ENCODE results near the gene HNRNPAB.
"Not testable (repeated sequence)": the region's sequence is repeated elsewhere in the genome, so short reads cannot be mapped to it uniquely, and the experiment has no call there.

Gene HNRNPAB

GRCh38 chr5:178232124-178232919 lies 28.0 kb downstream of the HNRNPAB start, which contains the start of gene PHYKPL:
Gene PHYKPL, minus strand, starts transcription at chr5:178232802. Its CDS starts 252 bp downstream, at chr5:178232550.
- FAIRE-seq = no peak

DNA sequence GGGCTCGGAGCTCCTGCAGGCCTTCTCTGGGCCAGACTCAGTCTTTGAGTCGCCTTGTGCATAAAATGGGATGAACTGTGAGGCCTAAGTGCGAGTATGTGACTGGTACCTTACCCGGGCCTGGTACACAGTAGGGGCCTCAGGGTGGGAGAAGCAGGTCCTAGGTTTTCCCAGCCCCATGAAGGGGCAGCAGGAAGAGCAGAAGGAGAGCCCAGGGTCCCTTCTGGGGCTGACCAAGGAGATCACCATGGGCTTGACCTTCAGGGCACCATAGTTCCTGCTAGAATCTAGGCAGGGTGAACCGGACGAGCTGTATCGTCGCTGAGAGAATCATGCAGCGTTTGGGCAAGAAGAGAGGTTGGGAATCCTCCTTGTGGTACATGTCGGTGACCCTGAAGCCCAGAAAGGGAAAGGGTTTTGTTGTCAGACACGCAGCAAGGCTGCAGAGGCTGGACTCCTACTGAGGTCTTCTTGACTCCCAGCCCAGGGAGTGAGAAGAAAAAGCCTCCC lies 28.6 kb downstream of the HNRNPAB start:
- no peak for FAIRE-seq

DNA sequence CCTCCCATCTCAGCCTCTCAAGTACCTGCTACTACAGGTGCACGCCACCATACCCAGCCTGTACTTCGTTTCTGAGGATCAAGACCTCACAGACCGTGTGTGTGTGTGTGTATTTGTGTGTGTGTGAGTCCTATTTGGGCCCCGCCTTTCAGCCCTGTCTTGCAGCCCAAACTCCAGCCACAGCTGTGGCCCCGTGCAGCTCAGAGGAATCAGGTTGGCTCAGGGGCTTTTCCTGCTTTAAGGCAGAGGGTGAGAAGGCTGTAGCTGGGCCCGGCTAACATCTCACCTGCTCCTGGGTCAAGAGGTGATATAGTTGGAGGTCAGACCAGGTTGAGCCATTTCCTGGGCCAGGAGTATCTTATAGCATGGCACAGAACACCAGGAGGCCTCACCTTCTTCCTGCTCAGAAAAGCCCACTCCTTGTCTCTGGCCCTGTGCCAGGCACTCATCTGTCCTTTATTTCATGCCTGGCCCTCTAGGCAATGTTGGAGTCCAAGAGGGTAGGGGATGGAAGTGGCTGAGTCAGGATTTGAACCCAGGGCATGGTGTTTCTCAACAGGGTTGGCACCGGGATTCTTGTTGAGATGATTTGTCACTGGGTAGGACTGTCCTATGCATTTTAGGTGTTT lies 29.9 kb downstream of the HNRNPAB start:
- FAIRE-seq = no peak

DNA sequence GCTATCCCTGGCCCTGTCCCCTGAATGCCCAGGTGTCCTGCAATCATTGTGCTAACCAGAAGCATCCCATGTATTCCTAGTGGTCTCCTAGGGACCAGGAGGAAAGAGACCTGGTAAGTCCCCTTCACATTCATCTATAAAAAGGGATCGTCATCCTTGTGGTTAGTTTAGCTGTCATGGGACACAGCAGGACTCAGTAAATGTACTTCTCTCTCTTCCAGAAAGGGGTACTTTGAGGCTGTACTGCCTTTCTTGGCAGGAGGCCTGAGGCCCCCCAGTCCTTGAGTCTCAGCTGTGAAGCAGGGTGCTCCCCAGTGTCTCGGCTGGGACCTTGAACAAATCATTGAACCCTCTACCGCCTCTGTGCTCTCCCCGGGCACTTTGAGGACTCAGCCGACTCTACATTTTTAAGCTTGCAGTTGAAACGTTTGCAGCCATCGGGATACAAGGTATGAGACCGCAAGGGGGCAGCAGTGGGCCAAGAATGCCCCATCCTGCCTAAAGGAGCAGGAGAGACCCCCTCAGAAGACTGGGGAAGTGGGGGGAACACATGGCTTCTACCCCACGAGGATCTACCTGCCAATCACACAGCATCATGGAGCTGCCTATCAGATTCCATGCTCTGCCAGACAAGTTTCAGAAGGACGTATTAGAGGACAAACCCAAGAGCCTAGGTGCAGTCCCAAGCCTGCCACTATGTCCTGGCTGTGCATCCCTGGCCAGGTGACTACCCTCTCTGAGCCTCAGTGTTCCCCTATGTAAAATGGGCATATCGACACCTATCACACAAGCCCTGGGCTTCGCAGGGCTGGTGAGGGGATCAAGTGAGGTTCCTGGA lies 30.6 kb downstream of the HNRNPAB start:
- no peak for FAIRE-seq

GRCh38 chr5:178235588-178235974 lies 31.2 kb downstream of the HNRNPAB start:
- no peak for FAIRE-seq

GRCh38 chr5:178236126-178236525 lies 31.8 kb downstream of the HNRNPAB start:
- no peak for FAIRE-seq

DNA sequence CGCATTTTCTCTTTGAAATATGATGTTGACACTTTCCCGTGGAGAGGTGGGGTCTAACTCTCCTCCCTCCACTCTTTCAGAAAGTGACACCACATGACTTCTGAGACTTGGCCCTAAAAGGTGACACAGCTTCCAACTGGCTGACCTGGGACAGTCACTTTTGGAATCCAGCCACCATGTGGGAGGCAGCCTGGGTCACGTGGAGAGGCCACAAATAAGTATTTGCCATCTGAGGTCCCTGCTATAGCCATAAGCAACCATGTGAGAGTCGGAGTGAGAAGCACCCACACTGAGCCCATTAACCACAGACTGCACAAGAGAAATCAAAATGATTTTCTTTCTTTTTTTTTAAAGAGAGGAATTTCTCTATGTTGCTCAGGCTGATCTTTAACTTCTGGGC lies 32.3 kb downstream of the HNRNPAB start:
- FAIRE-seq = no peak

- no peak for FAIRE-seq
Measured at GRCh38 chr5:178237431-178238312, 33.3 kb downstream of the HNRNPAB start.

DNA sequence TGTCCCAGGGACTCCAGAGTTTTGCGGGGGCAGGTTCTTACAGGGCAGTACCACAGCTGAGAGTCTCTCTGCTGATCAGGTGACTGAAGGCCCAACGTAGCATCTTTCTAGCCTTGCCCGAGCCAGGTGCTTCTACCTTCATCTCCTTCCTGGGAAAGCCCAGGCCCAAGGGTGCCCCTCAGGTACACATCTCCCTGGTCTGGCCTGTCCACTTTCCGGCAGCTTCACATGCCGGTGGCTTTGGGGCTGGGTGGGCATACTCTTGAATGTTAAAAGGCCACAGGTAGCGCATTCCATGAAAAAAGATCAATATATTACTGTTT lies 33.9 kb downstream of the HNRNPAB start:
- no peak for FAIRE-seq

- FAIRE-seq = no peak
Measured at GRCh38 chr5:178238711-178239592, 34.6 kb downstream of the HNRNPAB start.

DNA sequence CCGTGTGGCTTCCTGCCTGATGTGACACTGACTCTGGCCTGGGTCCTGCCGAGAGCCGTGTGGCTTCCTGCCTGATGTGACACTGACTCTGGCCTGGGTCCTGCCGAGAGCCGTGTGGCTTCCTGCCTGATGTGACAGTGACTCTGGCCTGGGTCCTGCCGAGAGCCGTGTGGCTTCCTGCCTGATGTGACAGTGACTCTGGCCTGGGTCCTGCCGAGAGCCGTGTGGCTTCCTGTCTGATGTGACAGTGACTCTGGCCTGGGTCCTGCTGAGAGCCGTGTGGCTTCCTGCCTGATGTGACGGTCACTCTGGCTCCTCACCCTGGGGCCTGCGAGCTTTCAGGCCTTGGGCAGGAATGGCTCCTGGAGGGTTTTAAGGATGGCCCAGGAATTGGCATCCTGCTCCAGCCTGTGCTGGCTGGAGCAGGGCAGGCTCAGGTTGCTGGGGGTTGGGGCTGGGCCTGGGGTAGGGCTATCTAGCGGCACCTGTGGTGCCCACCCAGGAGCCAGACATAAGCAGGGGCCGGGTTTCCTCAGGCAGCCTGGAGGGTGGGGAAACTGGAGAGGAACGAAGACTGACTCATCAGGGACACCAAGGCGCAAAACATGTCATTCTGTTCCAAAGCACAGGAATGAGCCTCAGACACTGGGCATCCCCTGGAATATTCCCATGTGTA lies 35.4 kb downstream of the HNRNPAB start:
- FAIRE-seq = not testable (repeated sequence)

DNA sequence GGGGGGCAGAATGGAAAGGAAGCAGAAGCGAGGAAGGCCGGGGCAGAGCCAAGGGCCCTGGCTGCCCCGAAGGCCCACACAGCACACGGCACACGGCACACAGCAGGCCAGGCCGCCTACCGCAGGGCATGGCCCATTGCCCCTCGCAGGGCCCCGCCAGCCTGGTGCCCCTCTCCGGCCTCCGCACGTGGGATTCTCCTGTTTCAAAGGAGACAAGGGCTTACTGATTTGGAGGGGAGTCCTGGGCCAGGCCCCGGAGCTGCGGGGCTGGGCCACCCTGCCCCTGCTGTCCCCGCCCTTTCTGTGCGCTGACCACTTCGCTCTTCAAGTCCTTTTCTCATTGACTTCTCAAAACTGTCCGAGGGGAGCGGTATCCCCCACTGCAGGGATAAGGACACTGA lies 36.0 kb downstream of the HNRNPAB start:
- no peak for FAIRE-seq

GRCh38 chr5:178240766-178241165 lies 36.4 kb downstream of the HNRNPAB start:
- FAIRE-seq = no peak

DNA sequence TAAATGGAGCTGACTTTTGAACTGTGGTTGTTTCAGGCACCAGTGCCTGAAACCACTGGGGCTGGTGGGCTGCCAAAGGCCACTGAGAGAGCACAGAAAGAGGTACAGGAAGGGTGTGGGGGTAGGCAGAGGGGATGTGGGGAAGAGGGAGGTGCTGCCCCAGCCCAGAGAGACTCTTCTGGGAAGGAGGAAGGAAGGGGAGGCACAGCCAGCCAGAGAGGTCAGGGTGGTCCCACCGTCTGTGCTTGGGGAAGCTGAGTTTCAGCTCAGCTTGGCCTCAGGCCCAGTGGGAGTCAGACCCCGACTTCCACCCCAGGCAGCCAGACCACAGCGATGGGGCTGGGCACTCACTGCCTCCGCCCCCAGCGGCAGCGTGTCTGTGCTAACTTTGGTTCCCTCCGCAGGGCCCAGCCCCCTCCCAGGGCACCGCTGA lies 36.9 kb downstream of the HNRNPAB start:
- FAIRE-seq = no peak

- no peak for FAIRE-seq
Measured at GRCh38 chr5:178241688-178242231, 37.4 kb downstream of the HNRNPAB start.

- FAIRE-seq = no peak
Measured at GRCh38 chr5:178242416-178242815, 38.1 kb downstream of the HNRNPAB start.

DNA sequence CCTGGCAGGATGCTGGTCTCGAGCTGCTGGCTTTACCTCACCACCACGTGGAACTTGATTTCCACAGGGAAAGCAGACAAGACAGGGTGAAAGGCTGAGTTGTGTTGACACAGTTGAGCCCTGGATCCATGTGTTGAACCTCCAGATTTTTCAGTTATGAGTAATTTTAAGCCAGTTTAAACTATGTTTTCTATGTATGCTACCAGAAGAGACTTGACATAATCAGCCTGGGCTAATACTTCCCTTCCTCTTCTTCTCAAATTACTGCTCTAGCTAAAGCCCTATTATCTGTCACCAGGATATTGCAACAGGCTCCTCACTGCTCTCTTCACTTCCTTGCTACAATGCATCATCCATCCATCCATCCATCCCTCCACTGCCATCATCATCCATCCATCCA lies 40.2 kb downstream of the HNRNPAB start:
- no peak for FAIRE-seq

- no peak for FAIRE-seq
Measured at GRCh38 chr5:178245389-178245788, 41.1 kb downstream of the HNRNPAB start.

DNA sequence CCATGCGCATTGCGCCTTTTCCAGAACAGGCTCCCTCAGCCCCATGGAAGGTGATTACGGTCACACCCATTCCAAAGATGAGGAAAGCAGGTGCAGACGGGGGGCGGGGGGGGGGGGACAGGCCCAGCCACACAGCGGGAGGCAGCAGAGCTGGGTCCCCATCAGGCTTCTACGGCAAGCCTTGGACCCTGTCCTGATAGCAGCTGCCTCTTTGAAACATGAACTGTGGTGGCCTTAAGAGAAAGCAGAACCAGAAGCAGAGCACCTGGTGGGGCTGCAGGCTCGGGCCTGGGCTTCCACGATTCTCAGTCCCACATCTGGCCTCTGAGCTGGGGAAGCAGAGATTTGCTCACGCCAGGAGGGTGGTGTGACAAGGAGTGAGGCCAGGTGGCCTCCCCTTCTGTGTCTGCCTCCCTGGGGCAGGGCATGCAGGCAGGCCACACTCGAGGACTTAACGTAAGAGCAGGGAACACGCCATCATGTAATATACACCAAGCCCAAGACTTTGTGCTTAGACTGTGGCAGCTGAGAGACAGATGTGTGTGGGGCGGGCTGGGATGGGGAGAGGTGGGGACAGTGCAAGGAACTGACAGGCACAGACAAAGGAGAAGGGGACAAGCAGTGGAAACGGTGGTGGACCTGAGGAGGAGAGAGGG lies 42.4 kb downstream of the HNRNPAB start:
- FAIRE-seq = no peak
